GM18858 (cell line): ENCODE results near the gene CHTF18.
"Not testable (repeated sequence)": the region's sequence is repeated elsewhere in the genome, so short reads cannot be mapped to it uniquely, and the experiment has no call there.

Source experiments
- ATAC-seq: cut with Tn5 transposase; IDR thresholded peaks from one replicate; pipeline ENCODE4 v1.9.1; 2021; ENCODE audit not compliant: unreplicated experiment

Gene CHTF18

DNA sequence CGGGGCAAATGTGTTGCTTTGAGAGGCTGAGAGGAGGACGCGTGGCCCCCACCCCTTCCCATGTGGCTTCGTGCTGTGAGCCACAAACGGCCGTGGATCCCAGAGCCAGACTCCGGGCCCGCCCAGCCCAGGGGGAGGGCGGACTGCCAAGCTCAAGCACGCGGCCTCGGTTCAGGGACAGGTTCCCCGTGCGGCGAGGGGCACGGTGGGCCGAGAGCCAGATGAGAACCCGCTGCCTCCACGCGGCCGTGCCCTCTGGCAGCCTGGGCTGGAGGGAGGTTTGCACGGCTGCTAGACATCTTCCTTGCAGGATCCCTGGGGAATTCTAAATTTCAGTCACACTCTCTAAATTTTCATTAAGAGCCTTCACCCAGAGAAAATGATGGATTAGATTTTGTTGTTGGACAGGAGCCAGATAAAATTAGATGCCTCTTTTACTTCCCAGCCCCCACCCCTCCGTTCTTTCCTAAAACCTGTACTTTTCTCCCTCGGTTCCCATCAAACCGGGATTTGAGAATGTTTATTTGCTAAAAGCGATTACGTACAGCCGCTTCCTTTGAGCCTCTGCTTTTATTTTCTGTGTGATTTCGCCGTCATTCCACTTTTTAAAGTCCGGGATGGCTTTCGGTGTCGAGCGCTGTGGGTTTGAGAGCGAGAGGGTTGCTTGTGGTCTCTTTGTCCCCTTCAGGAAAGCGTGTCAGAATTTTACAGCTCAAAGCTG is 37.1 kb downstream of the CHTF18 start:
- no peak for ATAC-seq

DNA sequence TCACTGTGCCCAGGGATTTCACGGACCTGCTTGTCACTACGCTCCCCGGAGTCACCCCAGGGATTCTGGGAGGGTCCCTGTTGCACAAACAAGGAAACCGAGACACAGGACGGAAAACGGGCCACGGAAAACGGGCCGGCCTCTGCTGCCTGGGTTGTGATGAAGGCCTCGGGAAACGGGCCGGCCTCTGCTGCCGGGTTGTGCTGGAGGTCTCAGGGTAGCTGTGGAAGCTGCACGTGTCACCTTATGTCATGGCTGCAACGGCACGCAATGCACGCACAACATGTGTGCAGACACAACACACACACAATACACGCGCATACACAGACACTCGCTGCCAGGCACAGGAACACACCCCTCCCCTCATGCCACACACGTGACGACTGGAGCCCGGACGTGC is 39.1 kb downstream of the CHTF18 start:
- no peak for ATAC-seq

DNA sequence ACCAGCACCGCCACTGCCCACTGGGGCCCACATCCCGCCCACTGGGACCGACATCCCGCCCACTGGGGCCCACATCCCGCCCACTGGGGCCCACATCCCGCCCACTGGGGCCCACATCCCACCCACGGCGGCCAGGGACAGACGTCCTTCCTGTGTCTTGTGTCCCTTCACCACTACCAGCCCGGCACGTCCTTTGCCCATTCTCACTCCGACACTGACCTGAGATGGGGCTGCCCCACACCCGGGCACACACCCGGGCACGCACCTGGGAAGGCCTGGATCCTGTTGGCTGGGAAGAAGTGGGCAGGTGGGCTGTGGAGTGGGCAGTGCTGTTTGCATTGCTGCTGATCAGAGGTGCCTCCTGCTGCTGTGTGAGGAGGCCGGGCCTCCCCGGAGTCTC is 40.5 kb downstream of the CHTF18 start:
- ATAC-seq: no peak

DNA sequence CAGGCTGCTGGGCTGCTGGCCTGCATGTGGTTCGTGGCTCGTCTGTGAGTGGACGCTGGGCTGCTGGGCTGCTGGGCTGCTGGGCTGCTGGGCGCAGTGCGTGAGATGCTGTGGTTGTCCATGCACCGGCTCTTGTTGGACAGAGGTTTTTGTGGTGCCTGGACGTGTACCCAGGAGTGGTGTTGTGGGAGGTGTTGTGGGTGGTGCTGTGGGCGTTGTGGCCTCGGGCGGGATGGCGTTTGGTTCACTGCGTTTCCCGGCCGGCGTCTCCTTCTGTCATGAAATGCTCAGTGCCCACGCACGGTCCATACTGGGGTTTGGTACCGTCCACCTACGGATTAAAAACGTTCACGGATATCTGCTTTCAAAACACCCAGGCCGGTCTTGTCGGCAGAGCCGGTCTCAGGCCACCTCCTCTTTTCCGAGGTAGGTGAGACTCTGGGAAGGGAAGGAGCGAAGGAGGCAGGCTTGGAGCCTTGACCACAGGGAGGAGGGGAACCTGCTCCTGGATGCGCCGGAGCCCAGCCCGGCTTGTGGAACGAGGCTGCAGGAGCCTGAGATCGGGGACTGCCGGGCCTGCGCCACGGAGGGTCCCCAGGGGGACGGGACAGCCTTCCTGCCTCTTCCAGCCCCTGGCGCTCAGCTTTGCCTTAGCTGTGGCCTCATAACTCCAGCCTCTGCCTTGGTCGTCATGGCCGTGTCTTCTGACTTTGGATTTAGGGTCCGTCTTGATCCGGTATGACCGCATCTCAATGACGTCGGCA is 41.9 kb downstream of the CHTF18 start:
- no peak for ATAC-seq

GRCh38 chr16:830871-831570 is 42.6 kb downstream of the CHTF18 start:
- no peak for ATAC-seq

GRCh38 chr16:831571-832413 is 43.4 kb downstream of the CHTF18 start:
- ATAC-seq: no peak

GRCh38 chr16:832652-833336 is 44.4 kb downstream of the CHTF18 start:
- ATAC-seq: no peak

DNA sequence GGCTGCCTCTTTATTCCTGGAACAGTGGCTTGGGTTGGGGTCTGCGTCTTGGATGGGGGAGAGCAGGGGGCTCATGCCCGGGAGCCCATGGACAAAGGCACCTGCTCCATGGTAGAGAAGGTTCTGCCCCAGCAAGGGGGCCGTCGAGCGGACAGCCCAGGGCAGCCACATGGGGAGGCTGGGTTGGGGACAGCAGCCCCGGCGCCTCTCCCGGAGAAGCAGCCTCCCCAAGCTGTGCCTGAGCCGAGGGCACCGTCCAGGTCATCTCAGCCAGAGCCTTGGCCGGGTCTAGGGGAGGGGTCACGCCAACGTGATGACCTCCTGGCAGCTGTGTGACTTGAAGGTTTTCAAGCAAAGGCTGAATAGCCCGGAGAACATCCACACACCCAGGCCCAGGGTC is 45.0 kb downstream of the CHTF18 start:
- ATAC-seq: no peak

DNA sequence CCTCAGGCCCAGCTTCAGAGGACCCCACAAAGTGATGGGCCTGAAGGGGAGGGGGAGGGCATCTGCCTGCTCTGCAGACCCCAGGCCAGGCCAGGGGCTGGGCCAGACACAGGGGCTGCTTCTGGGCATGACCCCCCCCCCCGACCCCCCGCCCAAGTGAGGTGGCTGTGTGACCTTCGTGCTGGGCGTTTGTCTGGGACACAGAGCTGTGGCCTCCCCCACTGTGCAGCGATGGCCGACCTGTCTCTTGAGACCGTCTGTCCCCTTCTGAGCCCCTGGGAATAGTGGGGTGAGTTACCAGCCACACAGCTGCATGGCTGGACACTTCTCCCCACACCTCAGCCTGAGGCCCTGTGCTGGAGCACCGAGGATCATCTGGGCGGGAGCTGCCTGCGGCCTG is 47.0 kb downstream of the CHTF18 start:
- ATAC-seq: no peak

DNA sequence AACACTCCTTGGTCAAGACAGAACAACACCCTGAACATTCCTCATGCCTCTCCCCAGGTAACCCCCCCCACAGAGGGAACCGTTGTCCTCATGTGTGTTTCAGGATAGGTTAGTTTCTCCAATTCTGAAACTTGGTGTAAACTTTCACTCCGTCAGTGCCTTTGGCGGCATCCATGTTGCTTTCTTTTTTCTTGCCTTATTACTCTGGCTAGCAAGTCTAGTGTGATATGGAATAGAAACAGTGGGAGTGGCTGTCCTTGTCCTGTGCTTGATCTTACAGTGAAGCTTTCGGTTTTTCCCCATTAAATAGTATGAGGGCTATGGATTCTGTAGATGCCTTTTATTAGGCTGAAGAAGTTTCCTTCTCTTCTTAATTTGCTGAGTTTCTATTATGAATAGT is 47.8 kb downstream of the CHTF18 start:
- no peak for ATAC-seq

DNA sequence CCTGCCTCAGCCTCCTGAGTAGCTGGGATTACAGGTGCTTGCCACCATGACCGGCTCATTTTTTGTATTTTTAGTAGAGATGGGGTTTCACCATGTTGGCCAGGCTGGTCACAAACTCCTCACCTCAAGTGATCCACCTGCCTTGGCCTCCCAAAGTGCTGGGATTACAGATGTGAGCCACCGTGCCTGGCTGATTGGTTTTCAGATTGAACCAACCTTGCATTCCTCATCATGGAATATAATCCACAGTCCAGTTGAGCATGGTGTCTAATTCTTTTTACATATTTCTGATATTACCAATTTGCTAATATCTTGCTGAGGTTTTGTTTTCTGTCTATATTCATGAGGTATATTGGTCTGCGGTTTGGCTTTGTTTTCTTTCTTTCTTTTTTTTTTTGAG is 48.4 kb downstream of the CHTF18 start:
- ATAC-seq: not testable (repeated sequence)

- ATAC-seq: no peak
Observed at GRCh38 chr16:838741-839140, 50.3 kb downstream of the CHTF18 start.

- ATAC-seq: no peak
Observed at GRCh38 chr16:839643-840408, 51.4 kb downstream of the CHTF18 start.

DNA sequence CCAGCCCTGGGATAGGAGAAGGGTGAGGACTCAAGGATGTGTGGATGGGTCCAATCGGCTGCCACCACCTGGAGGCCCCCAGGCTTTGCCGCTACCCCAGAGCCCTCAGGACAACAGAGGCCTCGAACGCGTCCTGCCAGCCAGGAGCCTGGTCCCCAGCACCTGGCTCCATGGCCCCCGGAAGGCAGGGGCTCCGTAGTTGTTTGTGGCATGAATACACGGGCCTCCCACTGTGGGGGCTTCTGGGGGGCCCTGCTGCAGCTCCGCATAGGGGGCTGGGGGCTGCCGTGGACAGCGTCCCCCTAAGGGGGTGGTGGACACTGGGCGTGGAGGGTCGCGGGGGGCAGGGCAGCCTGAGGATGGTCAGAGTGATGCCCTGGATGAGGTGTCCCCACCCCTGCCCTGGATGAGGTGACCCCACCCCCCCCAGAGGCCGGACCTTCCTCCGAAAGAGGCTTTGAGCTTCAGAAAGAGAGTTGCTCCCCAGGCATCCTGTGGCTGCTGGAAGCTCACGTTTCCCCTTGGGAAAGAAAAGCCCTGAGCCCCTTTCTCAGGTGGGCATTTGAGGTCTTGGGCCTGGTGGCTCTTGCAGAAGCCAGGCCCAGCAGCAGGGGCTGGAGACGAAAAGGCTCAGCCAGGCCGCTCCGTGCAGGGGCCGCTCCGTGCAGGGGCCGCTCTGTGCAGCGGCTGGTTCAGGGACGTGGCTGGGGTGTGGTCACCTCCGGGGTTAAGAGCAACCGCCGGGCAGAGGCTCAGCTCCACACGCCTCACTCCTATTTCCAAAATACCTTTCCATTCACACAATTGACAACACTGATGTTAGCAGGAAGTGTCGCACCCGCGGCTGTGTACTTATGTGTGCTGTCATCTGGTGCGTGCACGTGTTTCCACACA is 52.4 kb downstream of the CHTF18 start:
- no peak for ATAC-seq

GRCh38 chr16:841455-842060 is 53.1 kb downstream of the CHTF18 start:
- ATAC-seq: no peak

DNA sequence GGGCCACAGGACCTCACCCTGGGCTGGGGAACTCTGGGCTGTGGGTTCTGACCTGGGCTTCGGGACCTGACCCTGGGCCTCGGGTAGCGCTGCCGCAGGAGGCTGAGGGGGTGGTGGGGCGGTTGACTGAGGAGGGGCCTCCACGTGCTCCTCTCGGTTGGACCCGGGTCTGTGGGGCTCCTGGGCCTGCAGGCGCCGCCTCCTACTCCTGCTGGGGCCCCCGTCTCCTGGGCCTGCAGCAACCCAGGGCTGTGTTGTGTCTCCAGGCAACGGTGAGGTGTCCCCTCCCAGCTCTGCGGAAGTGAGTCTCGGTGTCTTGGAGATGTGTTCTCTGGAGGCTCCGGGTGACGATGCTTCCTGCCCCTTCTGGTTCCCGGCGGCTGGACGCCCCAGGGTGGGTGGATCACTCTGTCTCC is 53.6 kb downstream of the CHTF18 start:
- ATAC-seq: no peak

DNA sequence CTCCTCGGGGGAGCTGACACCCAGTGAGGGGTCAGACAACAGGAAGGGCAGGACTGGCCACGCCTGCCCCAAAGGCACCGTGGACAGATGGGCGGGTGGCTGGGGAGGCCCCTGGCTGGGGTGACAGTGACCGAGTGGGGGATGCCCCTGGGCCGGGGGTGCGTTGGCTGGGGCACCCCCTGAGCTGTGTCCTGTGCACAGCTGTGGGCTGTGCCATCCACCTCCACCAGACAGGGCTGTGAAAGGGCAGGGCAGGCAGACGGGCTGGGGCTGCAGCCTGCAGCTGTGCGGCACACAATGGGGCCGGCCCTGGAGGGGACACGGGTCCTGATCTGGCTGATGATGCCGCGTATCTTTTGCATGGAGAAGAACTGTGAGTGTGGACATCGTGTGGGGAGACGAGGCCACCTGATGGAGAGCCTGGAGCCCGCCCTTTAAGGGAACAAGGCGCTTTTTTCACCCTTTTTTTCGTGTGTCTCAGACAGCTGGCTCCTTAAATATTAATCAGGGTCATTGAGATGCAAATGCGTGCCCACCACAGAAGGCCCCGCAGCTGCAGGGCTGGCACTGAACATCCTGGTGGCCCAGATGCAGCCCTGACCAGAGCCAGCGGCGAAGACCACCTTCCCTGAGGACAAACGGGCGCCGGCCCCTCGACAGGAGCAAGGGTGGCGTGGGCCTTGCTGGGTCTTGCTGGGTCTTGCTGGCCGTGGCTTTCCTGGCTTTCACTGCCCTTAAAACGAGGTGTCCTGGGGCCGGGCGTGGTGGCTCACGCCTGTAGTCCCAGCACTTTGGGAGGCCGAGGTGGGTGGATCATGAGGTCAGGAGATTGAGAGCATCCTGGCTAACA is 54.5 kb downstream of the CHTF18 start:
- ATAC-seq: no peak
